Vagina (tissue), 2 donors: ENCODE results near the gene CD151.

Experiments used
- POLR2A ChIP-seq, 2 donors: fragments of 450-650 bp; IDR thresholded peaks; one replicate each; pipeline ENCODE4 v1.6.1; 2017; ENCODE audit warnings: antibody characterized with exemption in 2 of 2, mild to moderate bottlenecking in 2 of 2, moderate library complexity in 2 of 2
- TF ChIP-seq, protein P1 (sequence below), 3 experiments: fragments of 450-650 bp in 2 of 3; fragments of 200-600 bp in 1 of 3; sonication (generic) in 1 of 3; IDR thresholded peaks; one replicate each; pipeline ENCODE4 v1.5.1; 2017 to 2019; ENCODE audit warnings: antibody characterized with exemption in 3 of 3, mild to moderate bottlenecking in 2 of 3, moderate library complexity in 2 of 3

DNA sequence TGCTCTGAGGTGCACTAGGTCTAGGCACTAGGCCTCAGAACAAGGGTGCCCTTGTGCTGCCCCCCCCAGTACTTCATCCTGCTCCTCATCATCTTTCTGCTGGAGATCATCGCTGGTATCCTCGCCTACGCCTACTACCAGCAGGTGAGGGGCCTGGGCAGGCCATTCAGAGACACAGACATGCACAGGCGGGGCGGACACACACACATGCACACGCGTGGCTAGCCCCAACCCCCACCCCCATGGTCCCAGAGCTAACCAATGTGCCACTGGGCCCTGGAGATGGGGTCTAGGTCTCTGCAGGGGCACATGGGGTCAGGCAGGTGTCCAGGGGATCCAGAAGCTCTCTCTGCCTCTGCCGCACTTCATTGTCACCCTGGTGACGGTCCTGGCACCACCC is 3.9 kb downstream of the CD151 start:
- no peak for TF ChIP-seq POLR2A (IDR thresholded peaks at IDR 0.05)
- TF ChIP-seq, protein P1, sequence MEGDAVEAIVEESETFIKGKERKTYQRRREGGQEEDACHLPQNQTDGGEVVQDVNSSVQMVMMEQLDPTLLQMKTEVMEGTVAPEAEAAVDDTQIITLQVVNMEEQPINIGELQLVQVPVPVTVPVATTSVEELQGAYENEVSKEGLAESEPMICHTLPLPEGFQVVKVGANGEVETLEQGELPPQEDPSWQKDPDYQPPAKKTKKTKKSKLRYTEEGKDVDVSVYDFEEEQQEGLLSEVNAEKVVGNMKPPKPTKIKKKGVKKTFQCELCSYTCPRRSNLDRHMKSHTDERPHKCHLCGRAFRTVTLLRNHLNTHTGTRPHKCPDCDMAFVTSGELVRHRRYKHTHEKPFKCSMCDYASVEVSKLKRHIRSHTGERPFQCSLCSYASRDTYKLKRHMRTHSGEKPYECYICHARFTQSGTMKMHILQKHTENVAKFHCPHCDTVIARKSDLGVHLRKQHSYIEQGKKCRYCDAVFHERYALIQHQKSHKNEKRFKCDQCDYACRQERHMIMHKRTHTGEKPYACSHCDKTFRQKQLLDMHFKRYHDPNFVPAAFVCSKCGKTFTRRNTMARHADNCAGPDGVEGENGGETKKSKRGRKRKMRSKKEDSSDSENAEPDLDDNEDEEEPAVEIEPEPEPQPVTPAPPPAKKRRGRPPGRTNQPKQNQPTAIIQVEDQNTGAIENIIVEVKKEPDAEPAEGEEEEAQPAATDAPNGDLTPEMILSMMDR (IDR thresholded peaks at IDR 0.05), result no peak
